HG03432 (cell line): ENCODE measurements around the gene NSL1.
"Not testable (repeated sequence)": the region's sequence is repeated elsewhere in the genome, so short reads cannot be mapped to it uniquely, and the experiment has no call there.

Experiments used
- ATAC-seq: cut with Tn5 transposase; IDR thresholded peaks from one replicate; pipeline ENCODE4 v1.9.1; 2021; ENCODE audit warnings: mild to moderate bottlenecking, moderate library complexity; ENCODE audit not compliant: unreplicated experiment

Gene NSL1

GRCh38 chr1:212785871-212786270 is 5.7 kb downstream of the NSL1 start:
- no peak for ATAC-seq

- no peak for ATAC-seq
These were observed 7.6 kb downstream of the NSL1 start for GRCh38 chr1:212783976-212784375.

GRCh38 chr1:212782422-212783154 is 9.0 kb downstream of the NSL1 start:
- ATAC-seq = no peak

GRCh38 chr1:212781225-212781624 is 10.4 kb downstream of the NSL1 start:
- no peak for ATAC-seq

DNA sequence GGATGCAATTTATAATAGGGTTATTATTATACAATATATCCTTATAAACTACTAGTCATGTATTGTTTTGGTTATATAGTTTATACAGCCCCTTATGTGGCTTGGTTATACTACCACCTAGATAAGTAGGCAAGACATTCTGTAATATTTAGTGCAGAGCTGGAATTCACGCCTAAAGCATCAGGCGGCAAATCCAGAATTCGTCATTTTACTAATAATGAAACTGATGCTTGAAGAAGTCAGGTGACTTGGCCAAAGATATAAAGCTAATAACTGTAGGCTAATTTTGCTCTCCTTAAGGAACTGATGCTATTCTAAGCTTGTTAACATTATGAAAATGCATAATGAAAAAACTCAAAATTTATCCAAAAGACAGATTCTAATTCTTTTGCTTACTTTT is 10.8 kb downstream of the NSL1 start:
- no peak for ATAC-seq

- ATAC-seq = not testable (repeated sequence)
These were observed 12.5 kb downstream of the NSL1 start for GRCh38 chr1:212779086-212779485.

GRCh38 chr1:212777151-212777550 is 14.4 kb downstream of the NSL1 start:
- ATAC-seq = no peak

- ATAC-seq = no peak
These were observed 16.3 kb downstream of the NSL1 start for GRCh38 chr1:212775241-212775640.

DNA sequence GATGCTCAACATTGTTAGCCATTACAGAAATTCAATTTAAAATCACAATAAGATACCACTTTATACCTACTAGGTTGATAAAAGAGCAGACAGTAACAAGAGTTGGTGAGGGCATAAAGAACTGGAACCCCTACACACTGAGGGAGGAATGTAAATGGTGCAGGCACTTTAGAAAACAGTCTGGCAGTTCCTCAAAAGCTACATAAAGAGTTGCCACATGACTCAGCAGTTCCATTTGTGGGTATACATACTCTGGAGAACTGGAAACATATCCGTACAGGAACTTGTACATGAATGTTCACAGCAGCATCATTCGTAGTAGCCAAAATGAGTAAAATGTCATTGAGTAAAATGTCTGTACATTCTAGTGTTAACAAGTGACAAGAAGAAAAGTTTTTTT is 17.0 kb downstream of the NSL1 start:
- ATAC-seq = no peak

GRCh38 chr1:212773011-212773410 is 18.6 kb downstream of the NSL1 start:
- no peak for ATAC-seq

- no peak for ATAC-seq
These were observed 20.2 kb downstream of the NSL1 start for GRCh38 chr1:212771341-212771740.

- peak; percentile 62 for ATAC-seq
These were observed 22.0 kb downstream of the NSL1 start for GRCh38 chr1:212769459-212770167.

DNA sequence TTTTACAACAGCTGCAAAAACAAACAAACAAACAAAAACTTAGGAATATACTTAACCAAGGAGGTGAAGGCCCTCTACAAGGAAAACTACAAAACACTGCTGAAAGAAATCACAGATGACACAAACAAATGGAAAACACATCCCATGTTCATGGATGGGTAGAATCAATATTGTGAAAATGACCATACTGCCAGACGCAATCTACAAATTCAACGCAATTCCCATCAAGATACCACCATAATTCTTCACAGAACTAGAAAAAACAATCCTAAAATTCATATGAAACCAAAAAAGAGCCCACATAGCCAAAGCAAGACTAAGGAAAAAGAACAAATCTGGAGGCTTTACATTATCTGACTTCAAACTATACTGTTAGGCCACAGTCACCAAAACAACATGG is 24.8 kb downstream of the NSL1 start:
- ATAC-seq = not testable (repeated sequence)

DNA sequence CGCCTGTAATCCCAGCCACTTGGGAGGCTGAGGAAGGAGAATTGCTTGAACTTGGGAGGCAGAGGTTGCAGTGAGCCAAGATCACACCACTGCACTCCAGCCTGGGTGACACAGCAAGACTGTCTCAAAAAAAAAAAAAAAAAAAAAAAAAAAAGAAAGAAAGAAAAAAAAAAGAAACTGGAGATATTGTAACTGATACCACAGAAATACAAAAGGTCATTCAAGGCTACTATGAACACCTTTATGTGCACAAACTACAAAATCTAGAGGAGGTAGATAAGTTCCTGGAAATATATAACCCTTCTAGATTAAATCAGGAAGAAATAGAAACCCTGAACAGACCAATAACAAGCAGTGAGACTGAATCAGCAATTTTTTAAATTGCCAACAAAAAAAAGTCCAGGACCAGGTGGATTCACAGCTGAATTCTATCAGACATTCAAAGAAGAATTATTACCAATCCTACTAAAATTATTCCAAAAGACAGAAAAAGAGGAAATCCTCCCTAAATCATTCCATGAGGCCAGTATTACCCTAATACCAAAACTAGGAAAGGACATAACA is 26.8 kb downstream of the NSL1 start:
- ATAC-seq = not testable (repeated sequence)

DNA sequence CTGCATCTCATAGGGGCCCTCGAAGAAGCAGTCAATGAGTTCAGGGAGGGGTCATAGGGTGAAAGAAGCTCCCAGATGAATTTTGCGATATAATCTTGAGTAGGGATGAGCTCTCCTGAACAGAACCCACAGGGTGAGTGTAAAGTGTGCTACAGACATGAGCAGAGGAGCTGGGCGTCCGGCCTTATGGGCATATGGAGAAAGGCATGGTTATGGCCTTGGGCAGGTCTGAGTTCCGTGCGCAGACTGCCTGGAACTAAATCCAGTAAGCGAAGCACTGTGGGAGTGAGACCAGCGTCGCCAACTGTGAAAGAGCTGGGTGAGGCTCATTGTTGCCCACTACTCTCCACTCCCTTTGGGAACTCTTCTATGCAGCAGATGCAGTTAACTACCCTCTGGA is 28.7 kb downstream of the NSL1 start:
- no peak for ATAC-seq

- ATAC-seq = no peak
These were observed 29.3 kb downstream of the NSL1 start for GRCh38 chr1:212762234-212762633.

- ATAC-seq = no peak
These were observed 31.3 kb downstream of the NSL1 start for GRCh38 chr1:212760126-212760823.

DNA sequence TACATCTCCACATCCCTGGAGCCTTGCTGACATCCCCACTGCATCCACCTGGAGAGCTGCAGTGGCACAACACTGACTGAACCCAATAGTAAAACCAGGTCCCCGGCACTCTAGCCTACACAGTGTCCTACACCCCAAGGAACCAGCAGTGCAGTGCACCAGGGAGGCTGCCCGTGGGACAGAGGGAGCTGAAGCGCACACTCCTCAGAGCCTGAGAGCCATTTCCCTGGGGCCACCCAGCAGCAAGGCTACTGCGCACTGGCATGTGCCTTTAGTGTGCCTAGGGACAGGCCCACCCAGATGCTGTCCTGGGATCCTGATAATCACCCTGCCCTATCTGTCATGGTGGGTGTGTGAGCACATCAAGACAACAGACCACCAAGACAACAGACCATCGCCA is 31.9 kb downstream of the NSL1 start:
- ATAC-seq = no peak

DNA sequence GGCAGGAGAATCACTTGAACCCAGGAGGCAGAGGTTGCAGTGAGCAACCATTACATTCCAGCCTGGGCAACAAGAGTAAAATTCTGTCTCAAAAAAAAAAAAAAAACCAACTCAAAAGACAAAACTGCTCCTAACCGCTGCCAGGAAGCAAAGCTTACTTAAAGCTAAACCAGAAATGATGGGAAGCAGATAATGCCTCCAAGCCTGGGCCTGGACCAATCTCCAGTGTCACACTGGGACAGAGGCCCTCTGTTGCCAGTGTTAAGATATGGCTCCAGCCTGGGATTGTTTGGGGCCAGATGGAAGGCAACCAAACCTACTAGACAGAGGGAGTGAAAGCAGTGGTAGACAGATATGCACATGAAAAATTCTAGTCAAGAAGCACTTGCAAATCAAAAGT is 36.9 kb downstream of the NSL1 start:
- no peak for ATAC-seq

DNA sequence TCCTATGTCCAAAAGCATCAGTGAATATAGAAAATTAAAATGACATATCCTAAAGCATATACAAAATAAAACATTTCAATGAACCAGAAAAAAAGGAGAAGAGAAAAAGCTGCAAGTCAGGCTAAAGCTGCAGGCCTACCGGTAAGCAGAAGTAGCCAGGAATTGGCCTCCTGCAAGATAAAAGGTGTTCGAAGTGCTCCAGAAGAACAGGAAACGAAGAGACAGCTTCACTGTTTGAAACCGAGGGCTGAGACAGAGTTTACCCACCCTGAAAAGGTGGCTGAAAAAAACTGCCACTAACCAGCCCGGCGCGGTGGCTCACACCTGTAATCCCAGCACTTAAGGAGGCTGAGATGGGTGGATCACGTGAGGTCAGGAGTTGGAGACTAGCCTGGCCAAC is 37.4 kb downstream of the NSL1 start:
- ATAC-seq = peak; percentile 38

DNA sequence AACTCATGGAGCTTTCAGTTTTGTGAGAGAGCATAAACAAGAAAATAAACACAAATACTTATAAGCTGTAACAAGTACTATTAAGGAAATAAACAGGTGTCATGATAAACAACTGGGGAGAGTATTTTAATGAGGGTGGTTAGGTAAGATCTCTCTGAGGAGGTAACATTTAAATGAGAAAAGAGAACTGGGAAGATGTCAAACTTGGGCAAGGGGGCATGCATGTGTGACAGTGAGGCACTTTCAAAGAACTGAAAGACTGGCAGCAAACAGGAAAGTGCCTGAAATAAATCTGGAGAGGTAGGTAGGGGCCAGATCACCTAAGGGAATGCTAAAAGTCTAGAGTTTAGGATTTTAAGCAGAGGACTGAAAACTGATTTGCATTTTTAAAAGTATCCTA is 37.8 kb downstream of the NSL1 start:
- no peak for ATAC-seq
